ENCODE results near the gene TSPAN15.
A peak's percentile ranks its signal among the peaks of the same experiment; 100 is the strongest.

The TSPAN15 gene

GRCh38 chr10:69417542-69417941 lies 33.7 kb upstream of the TSPAN15 start:
- DNase-seq (ENCODE audit: low read depth): no peak

DNA sequence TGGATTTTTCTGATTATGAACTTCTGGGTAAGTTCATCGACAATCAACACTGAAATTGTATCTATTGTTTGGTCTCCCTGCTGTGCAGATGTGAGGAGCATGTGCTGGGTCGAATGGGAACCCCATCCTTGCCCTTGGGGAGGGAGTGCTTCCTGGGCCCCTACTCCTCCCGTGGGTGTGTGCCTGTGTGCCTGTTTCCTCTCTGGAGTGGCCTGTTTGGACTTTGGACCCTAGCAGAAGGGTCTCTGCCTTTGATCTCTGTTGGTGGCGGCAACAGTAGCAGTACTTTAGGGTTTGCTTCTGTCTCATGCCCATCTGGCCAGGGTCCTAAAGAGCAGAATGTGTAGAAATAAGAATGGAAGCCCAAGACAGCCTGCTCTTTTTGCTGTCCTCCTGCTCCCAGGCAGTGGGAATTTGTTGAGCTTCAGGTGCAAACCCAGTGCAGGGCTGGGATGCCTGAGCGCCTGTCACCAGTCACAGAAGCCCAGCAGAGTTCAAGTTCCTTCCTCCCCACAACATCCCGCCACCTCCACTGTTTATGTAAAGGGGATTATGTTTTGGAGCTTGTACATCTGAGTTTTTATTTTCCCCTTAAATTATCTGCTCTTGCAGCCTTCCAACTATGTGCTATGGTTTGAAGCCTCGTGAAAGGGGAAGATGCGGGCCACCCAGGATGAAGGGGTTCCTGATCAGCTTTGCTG lies 33.1 kb upstream of the TSPAN15 start:
- DNase-seq (ENCODE audit: low read depth): no peak

GRCh38 chr10:69419096-69419743 lies 32.0 kb upstream of the TSPAN15 start:
- DNase-seq (ENCODE audit: low read depth): no peak

GRCh38 chr10:69419744-69420126 lies 31.5 kb upstream of the TSPAN15 start:
- no peak for DNase-seq (ENCODE audit: low read depth)

GRCh38 chr10:69421611-69422308 lies 29.5 kb upstream of the TSPAN15 start:
- no peak for DNase-seq (ENCODE audit: low read depth)

- DNase-seq (ENCODE audit: low read depth): no peak
Measured at GRCh38 chr10:69422676-69423075, 28.6 kb upstream of the TSPAN15 start.

GRCh38 chr10:69425041-69425440 lies 26.2 kb upstream of the TSPAN15 start:
- DNase-seq (ENCODE audit: low read depth): no peak

GRCh38 chr10:69425511-69426298 lies 25.6 kb upstream of the TSPAN15 start:
- DNase-seq (ENCODE audit: low read depth): no peak

- no peak for DNase-seq (ENCODE audit: low read depth)
Measured at GRCh38 chr10:69426376-69426727, 24.9 kb upstream of the TSPAN15 start.

- DNase-seq (ENCODE audit: low read depth): no peak
Measured at GRCh38 chr10:69428165-69428564, 23.1 kb upstream of the TSPAN15 start.

DNA sequence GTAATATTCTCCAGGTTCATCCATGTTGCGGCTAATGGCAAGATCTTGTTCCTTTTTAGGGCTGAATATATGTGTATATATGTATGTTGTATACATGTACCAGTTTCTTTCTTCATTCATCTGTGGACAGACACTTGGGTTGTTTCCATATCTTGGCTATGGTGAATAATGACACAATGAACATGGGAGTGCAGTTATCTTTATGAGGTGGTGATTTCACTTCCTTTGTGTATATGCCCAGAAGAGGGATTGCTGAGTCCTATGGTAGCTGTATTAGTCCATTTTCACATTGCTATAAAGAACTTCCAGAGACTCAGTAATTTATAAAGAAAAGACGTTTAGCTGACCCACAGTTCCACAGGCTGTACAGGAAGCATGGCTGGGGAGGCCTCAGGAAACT lies 17.1 kb upstream of the TSPAN15 start:
- no peak for DNase-seq (ENCODE audit: low read depth)

DNA sequence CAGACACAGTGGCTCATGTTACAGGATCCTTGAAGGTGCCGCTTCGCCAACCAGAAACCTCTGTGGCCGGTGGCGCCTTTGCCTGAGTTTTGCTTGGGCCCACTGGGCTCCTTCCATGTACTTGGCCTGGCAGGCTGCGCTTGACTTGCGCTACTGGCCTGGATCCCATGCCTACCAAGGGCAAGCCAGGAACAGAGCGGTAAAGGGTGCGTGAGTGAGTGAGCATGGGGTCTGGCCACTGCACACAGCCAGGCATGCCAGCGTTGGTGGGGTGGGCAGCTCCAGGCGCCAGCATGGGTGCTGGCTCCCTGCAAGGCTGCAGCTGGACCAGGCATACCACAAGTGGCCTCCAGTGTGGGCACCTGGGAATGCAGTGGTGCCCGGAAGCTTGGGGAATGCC lies 16.3 kb upstream of the TSPAN15 start:
- DNase-seq (ENCODE audit: low read depth): no peak

DNA sequence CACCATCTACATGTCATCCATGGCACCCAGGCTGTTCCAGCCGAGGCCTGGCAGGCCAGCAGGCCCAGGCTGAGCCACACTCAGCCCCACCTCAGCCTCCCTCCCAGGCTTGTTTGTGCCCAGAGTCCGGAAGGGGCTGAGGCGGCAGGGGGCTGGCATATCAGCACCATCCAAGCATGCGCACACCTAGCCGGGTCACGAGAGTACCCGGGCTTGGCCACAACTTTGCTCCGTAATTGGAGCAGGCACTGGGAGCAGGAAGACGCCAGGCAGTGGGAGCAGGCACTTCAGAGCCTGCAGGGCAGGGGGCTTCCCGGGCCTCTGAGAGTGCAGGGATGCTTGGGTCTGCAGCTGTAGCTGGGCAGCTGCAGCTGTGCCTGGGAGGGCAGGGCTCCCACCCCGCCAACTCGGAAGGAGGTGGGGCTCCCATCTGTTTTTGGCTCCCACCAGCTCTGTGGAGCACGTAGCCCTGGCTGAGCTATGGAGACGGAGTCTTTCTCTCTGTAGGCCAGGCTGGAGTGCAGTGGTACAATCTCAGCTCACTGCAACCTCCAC lies 15.2 kb upstream of the TSPAN15 start:
- no peak for DNase-seq (ENCODE audit: low read depth)

GRCh38 chr10:69437321-69438259 lies 13.7 kb upstream of the TSPAN15 start:
- no peak for DNase-seq (ENCODE audit: low read depth)

GRCh38 chr10:69438536-69439349 lies 12.5 kb upstream of the TSPAN15 start:
- DNase-seq (ENCODE audit: low read depth): peak; percentile 47

DNA sequence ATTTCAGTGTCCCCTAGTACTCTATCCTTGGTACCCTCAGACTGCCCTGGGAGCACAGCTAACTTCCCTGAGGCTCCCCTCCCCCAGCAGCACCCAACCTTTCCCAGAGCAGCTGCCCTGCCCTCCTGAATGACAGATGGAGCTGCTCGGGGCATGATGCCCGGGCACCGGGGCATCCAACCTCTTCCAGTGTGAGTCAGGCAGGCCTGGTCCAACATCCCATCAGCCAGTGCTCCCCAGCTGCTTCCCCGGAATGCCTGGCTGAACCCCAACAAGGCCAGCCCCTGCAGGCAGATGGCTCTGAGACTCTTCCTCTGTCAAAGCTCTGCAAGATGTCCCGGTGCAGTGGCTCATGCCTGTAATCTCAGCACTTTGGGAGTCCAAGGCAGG lies 11.9 kb upstream of the TSPAN15 start:
- no peak for DNase-seq (ENCODE audit: low read depth)

DNA sequence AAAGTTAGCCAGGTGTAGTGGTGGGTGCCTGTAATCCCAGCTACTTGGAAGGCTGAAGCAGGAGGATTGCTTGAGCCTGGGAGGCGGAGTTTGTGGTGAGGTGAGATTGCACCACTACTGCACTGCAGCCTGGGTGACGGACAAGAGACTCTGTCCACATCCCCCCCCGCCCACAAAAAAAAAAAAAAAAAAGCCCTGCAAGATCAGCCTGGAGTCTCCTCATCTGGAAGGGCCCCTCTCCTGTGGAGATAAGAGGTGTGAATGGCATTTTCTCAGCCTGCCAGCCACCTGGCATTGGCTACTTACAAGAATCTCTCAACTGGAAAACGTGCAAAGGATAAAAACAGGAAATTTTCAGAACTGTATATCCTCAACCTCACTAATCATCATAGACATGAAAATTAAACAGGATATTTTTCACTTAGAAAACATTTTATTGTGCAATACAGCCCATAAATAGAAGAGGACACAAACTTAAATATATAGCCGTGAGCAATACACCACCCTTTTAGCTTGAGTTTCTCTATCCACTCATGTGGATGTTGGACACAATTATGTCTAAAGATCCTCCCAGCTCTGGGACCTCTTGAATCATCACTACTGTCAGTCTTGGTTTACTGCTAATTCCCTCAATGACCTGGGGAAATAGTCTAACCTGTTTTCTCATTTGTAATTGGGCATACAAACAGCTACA lies 11.3 kb upstream of the TSPAN15 start:
- DNase-seq (ENCODE audit: low read depth): peak; percentile 84

DNA sequence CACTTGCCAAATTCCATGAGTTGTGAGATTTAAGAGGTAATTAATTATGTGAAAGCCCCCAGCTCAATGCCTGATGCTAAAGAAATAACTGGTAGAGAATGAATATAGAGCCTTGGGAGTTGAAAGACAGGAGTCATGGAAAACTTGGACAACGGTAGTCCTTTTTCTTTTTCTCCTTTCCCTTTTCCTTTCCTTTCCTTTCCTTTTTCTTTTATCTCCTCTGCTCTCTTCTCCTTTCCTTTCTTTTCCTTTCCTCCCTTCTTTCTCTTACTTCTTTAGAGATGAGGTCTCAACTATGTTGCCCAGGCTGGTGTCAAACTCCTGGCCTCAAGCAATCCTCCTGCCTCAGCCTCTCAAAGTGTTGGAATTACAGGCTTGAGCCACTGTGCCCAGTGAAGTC lies 7.9 kb upstream of the TSPAN15 start:
- no peak for DNase-seq (ENCODE audit: low read depth)

DNA sequence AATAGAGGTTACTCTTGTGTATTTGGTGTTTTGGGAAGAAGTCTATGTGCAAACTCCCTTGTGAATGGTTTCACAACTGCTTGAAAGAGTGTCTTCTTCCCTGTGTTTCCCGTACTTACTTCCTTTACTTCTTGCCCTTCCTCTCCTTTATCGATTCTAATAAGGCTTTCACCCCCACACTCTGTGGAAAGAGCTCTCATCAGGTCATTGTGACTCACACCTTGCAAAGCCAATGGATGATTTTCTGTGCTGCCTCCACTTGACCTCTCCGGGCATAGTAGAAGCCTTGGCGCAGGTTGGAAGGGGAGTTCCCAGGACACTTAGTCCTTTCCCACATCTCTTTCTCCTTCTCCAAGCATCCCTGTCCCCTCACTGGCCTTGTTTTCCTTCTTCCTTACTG lies 6.2 kb upstream of the TSPAN15 start:
- peak; percentile 63 for DNase-seq (ENCODE audit: low read depth)

DNA sequence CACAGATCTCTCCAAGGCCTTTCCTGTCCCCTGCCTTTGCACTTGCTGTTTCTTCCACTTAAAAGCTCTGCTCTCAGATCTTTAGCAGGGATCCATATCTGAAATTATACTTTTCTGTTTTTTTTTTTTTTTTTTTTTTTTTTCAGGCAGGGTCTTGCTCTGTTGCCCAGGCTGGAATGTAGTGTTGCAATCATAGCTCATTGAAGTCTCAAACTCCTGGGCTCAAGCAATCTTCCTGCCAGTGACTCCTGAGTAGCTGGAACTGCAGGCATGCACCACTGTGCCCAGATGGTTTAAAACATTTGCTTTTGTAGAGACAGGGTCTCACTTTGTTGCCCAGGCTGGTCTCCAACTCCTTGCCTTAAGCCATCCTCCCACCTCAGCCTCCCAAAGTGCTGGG lies 5.0 kb upstream of the TSPAN15 start:
- DNase-seq (ENCODE audit: low read depth): peak; percentile 48

All from iris pigment epithelial cell (primary cell).